ENCODE results near the gene PROP1.
"Not testable (repeated sequence)": the region's sequence is repeated elsewhere in the genome, so short reads cannot be mapped to it uniquely, and the experiment has no call there.

Gene PROP1

GRCh38 chr5:177973066-177973635 is 22.9 kb downstream of the PROP1 start:
- no peaks in the 10 kb centered on the region for H3K27me3 ChIP-seq (ENCODE audit: low read depth, low read length)

DNA sequence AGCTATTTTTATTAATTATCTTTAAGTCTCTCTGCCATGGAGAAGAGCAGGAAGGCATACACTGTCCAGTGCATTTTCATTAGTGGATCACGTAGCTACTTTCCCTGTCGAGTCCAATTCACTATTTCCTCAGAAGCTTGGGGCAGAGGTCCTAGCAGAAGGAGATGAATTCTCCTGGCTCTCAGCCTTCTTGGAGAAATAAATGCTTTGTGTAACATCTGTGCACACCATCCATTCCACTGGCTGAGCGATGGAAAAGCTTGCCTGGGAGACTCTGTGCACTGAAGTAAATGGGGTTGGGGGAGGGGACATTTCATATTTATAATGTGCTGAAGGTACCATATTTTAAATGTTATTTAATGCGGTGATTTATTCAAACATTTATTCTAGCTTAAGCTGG is 23.4 kb downstream of the PROP1 start:
- no peak overlapping the region for H3K9ac ChIP-seq (ENCODE audit: low read length)
- no peak overlapping the region for H3K4me3 ChIP-seq (ENCODE audit: low read length)
- TF ChIP-seq EZH2phosphoT487 (IDR thresholded peaks at IDR 0.05; ENCODE audit: low read depth), result no peak
- no peak for TF ChIP-seq CTCF (IDR thresholded peaks at IDR 0.05; ENCODE audit: low read depth, low read length)
- H3K27me3 ChIP-seq (ENCODE audit: low read depth, low read length), result no peaks in the 10 kb centered on the region
- no peak overlapping the region for H3K4me2 ChIP-seq (ENCODE audit: low read length)
- no peaks in the 10 kb centered on the region for H3K4me1 ChIP-seq (ENCODE audit: low read length)
- no peak overlapping the region for H3K27ac ChIP-seq (ENCODE audit: low read length)
- no peaks in the 10 kb centered on the region for H4K20me1 ChIP-seq (ENCODE audit: insufficient read depth, low read length)
- no peak overlapping the region for H2AFZ ChIP-seq (ENCODE audit: low read depth, low read length)
- no peaks in the 10 kb centered on the region for H3K79me2 ChIP-seq (ENCODE audit: low read length)
- H3K9me3 ChIP-seq (ENCODE audit: insufficient read depth, low read length), result no peaks in the 10 kb centered on the region
- H3K36me3 ChIP-seq (replicated peaks; ENCODE audit: low read depth, low read length), result no peaks in the 10 kb centered on the region

More at GRCh38 chr5:177973066-177973635, 22.9 kb downstream of the PROP1 start:
- H3K27ac ChIP-seq (ENCODE audit: low read length), result no peak overlapping the region
- H4K20me1 ChIP-seq (ENCODE audit: insufficient read depth, low read length), result no peaks in the 10 kb centered on the region
- no peak overlapping the region for H3K4me3 ChIP-seq (ENCODE audit: low read length)
- no peaks in the 10 kb centered on the region for H3K9me3 ChIP-seq (ENCODE audit: insufficient read depth, low read length)
- TF ChIP-seq EZH2phosphoT487 (IDR thresholded peaks at IDR 0.05; ENCODE audit: low read depth) (no peak), CTCF (IDR thresholded peaks at IDR 0.05; ENCODE audit: low read depth, low read length) (no peak)
- H3K9ac ChIP-seq (ENCODE audit: low read length), result no peak overlapping the region
- no peaks in the 10 kb centered on the region for H3K4me1 ChIP-seq (ENCODE audit: low read length)
- no peaks in the 10 kb centered on the region for H3K79me2 ChIP-seq (ENCODE audit: low read length)
- no peak overlapping the region for H2AFZ ChIP-seq (ENCODE audit: low read depth, low read length)
- H3K36me3 ChIP-seq (replicated peaks; ENCODE audit: low read depth, low read length), result no peaks in the 10 kb centered on the region
- H3K4me2 ChIP-seq (ENCODE audit: low read length), result no peak overlapping the region

GRCh38 chr5:177972014-177972413 is 24.0 kb downstream of the PROP1 start:
- not testable (repeated sequence) for H3K9ac ChIP-seq (ENCODE audit: low read length); H3K79me2 ChIP-seq (ENCODE audit: low read length); H3K4me2 ChIP-seq (ENCODE audit: low read length); H3K27me3 ChIP-seq (ENCODE audit: low read depth, low read length); H3K27ac ChIP-seq (ENCODE audit: low read length); H3K36me3 ChIP-seq (replicated peaks; ENCODE audit: low read depth, low read length); H3K9me3 ChIP-seq (ENCODE audit: insufficient read depth, low read length); H3K4me3 ChIP-seq (ENCODE audit: low read length); H2AFZ ChIP-seq (ENCODE audit: low read depth, low read length); H3K4me1 ChIP-seq (ENCODE audit: low read length); H4K20me1 ChIP-seq (ENCODE audit: insufficient read depth, low read length)

- Histone ChIP-seq H3K27ac (ENCODE audit: low read length) (no peak overlapping the region), H3K4me1 (ENCODE audit: low read length) (no peaks in the 10 kb centered on the region), H4K20me1 (ENCODE audit: insufficient read depth, low read length) (no peaks in the 10 kb centered on the region), H3K9ac (ENCODE audit: low read length) (no peak overlapping the region), H2AFZ (ENCODE audit: low read depth, low read length) (no peak overlapping the region), H3K36me3 (replicated peaks; ENCODE audit: low read depth, low read length) (no peaks in the 10 kb centered on the region), H3K9me3 (ENCODE audit: insufficient read depth, low read length) (no peaks in the 10 kb centered on the region), H3K4me2 (ENCODE audit: low read length) (no peak overlapping the region), H3K27me3 (ENCODE audit: low read depth, low read length) (no peaks in the 10 kb centered on the region), H3K79me2 (ENCODE audit: low read length) (no peaks in the 10 kb centered on the region), H3K4me3 (ENCODE audit: low read length) (no peak overlapping the region)
- TF ChIP-seq CTCF (IDR thresholded peaks at IDR 0.05; ENCODE audit: low read depth, low read length), result no peak
These were observed 27.3 kb downstream of the PROP1 start for GRCh38 chr5:177968661-177969211.

Measured in OCI-LY3 (cell line).